Measurements from ENCODE around the gene DPF3. TPM values are rescaled to one million over a fixed set of nuclear protein-coding genes. Genes with fewer than 3 reads are reported as not detected.

Gene DPF3
- total RNA-seq, 3 donors from 2014 or later, result 9.3 to 21.9 (median 10.9) TPM

DNA sequence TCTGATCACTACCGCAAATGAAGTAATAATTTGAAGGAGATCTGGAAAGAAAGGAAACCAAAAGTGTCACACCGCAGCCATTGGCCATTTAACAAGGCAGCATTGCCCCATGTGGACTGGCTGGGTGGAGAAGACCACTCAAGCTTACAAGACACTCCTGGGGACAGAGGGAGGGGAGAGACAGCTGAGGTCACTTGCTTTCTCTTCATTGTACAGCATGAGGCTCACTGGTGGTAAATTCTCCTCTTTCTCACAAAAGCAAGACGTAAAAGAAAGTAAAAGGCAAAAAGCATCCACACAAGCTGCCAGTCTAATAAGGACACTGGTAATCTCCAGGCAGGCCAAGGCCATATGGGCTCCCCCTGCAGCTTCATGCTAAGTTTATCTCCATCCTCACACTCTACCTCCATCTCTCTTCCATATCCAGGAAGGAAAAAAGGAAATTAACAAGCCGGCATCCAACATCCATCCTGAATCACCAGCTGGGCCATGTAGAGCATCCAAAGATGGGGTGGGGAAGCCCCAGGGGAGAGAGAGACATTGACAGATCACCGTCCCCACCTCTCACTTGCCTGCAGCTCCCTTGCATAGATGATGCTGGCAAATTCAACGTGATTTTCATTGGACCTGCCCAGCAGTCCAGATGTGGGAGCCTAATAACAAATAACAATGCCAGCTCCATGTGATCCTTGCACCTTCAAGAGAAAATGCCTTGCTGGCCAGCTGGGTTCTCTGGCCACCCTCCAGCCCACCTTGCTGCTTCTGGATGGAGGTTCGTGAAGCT, 100.6 kb downstream of the DPF3 start:
- no peak for ATAC-seq
- Histone ChIP-seq H3K36me3 (ENCODE audit: low read depth) (no peaks in the 10 kb centered on the region), H3K4me3 (no peak overlapping the region), H3K9me3 (no peaks in the 10 kb centered on the region), H3K4me1 (ENCODE audit: low read depth) (no peaks in the 10 kb centered on the region)
- intact Hi-C loops (cut with DNase I, micrococcal nuclease), result no loop called here
- no peak for DNase-seq
- TF ChIP-seq, protein P1, sequence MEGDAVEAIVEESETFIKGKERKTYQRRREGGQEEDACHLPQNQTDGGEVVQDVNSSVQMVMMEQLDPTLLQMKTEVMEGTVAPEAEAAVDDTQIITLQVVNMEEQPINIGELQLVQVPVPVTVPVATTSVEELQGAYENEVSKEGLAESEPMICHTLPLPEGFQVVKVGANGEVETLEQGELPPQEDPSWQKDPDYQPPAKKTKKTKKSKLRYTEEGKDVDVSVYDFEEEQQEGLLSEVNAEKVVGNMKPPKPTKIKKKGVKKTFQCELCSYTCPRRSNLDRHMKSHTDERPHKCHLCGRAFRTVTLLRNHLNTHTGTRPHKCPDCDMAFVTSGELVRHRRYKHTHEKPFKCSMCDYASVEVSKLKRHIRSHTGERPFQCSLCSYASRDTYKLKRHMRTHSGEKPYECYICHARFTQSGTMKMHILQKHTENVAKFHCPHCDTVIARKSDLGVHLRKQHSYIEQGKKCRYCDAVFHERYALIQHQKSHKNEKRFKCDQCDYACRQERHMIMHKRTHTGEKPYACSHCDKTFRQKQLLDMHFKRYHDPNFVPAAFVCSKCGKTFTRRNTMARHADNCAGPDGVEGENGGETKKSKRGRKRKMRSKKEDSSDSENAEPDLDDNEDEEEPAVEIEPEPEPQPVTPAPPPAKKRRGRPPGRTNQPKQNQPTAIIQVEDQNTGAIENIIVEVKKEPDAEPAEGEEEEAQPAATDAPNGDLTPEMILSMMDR (IDR thresholded peaks at IDR 0.05), result no peak

DNA sequence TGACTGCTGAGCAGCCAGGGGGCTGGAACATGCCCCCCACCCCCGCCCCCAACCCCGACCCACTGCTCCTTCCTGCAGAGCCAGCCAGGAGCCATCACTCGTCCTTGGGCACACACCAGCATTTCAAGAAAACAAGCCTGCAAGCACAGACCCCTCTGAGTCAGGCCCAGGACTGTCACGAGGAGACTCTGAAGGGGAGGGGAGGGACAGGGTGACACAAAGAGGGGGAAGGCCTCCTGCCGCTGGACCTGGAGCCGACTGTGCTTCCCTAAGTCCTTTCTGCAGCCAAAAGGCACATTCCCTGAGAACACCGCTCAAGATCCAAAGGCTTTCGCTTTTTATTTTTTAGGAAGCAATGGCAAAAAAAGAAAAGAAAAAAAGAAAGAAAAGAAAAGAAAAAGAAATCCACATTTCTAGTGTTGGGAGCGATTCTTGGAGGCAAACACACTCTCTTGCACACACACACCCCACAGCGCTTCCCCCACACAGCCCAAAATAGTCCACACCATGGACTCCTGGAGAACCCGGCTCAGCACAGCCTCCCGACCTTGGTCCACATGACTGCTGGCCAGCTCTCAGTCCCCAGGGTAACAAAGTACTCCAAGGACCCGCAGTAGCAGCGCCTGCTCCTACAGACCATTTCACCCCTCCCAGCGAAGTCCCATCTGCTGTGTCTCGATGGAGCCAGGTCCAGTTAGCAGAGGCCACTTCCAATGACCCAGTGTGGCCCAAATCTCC, 101.7 kb downstream of the DPF3 start:
- ATAC-seq (no peak), DNase-seq (no peak)
- TF ChIP-seq, protein P1 (IDR thresholded peaks at IDR 0.05), result no peak
- Histone ChIP-seq H3K9me3 (no peaks in the 10 kb centered on the region), H3K4me3 (no peak overlapping the region), H3K36me3 (ENCODE audit: low read depth) (no peaks in the 10 kb centered on the region), H3K4me1 (ENCODE audit: low read depth) (no peaks in the 10 kb centered on the region)
- intact Hi-C loops (cut with DNase I, micrococcal nuclease), result no loop called here

DNA sequence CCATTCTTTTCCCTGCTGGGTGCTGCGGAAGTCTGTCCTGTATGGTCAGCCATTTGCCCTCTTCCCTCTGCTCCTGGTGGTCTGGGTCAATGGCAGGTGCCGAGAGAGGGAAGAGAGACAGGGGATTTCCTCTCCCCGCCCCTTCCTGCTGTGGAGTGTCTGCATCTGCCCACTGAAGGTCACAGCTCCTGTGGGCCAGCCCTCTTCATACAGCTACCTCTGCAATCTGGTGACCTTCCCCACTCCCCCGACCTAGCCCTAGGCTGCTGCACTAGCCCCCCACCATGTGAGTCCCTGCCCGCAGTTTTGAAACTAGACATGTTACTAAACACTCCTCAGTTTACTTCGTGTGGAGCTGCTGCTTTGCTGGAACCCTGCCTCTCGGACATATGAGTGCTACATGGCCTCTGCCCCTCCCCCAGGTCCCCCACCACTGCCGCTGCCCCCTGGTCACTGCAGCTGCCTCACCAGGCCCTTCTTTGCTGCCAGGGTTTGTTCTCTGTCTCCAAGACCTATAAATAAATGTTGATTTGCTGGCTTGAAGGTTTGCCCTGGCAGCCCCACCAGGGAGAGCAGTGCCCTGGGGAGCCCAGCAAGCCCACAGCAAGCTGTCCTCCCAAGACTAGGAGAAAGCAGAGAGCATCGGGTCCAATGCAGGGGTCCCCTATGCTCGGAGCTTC, 102.9 kb downstream of the DPF3 start:
- no peak overlapping the region for H3K4me3 ChIP-seq
- no peak for ATAC-seq
- no peaks in the 10 kb centered on the region for H3K4me1 ChIP-seq (ENCODE audit: low read depth)
- intact Hi-C loops (cut with DNase I, micrococcal nuclease), result no loop called here
- DNase-seq, result no peak
- TF ChIP-seq, protein P1 (IDR thresholded peaks at IDR 0.05), result no peak
- H3K36me3 ChIP-seq (ENCODE audit: low read depth), result no peaks in the 10 kb centered on the region
- H3K9me3 ChIP-seq, result no peaks in the 10 kb centered on the region

GRCh38 chr14:72788972-72789728, 104.8 kb downstream of the DPF3 start:
- Histone ChIP-seq H3K36me3 (ENCODE audit: low read depth) (no peaks in the 10 kb centered on the region), H3K4me3 (no peak overlapping the region), H3K9me3 (no peaks in the 10 kb centered on the region), H3K4me1 (ENCODE audit: low read depth) (no peaks in the 10 kb centered on the region)
- DNase-seq (no peak), ATAC-seq (no peak)
- intact Hi-C loops (cut with DNase I, micrococcal nuclease), result no loop called here
- TF ChIP-seq, protein P1 (IDR thresholded peaks at IDR 0.05), result no peak

DNA sequence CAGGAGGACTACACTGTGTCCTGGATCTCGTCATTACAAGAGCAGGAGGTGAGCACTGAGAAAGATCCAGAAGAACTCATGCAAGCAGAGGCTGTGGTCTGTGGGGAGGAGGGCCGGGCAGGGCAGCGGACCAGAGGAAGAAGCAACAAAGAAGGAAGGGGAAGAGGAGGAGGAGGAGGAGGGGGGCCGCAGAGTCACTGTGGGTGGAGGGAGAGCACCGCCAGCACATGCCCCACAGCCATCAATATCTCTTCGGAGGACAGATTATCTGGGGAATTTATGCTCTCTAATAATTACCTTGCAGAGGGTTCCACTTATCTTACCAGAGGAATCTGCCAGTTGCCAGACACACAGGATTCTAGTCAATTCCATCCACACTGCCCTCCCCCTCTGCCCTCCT, 105.6 kb downstream of the DPF3 start:
- DNase-seq (no peak), ATAC-seq (no peak)
- Histone ChIP-seq H3K4me1 (ENCODE audit: low read depth) (no peaks in the 10 kb centered on the region), H3K36me3 (ENCODE audit: low read depth) (no peaks in the 10 kb centered on the region), H3K4me3 (no peak overlapping the region), H3K9me3 (no peaks in the 10 kb centered on the region)
- intact Hi-C loops (cut with DNase I, micrococcal nuclease), result no loop called here
- TF ChIP-seq, protein P1 (IDR thresholded peaks at IDR 0.05), result no peak
